IMR-90 (cell line): ENCODE measurements around the gene ZNF763. TPM values are rescaled to one million over a fixed set of nuclear protein-coding genes. Genes with fewer than 3 reads are reported as not detected.

ENCODE experiments used
- ATAC-seq: fragments of 200-7000 bp; cut with Tn5 transposase; 2 replicates; pipeline ENCODE4 v1.9.1; 2020; ENCODE audit warnings: low read depth, mild to moderate bottlenecking, moderate library complexity
- BruUV-seq: library from RNA; stranded (reverse); fragments of 400-500 nt; replicated peaks from 2 replicates; lab custom pipeline; 2021; lab: Mats Ljungman, UMichigan
- CTCF ChIA-PET: fragments of 300-600 bp; formaldehyde crosslinking; extraction: SDS; loops from one replicate; lab custom pipeline; 2021; ENCODE audit warnings: antibody characterized with exemption; lab: Yijun Ruan, JAX
- POLR2A ChIA-PET: fragments of 300-600 bp; sonication (Branson Sonifier 250); formaldehyde crosslinking; loops from one replicate; lab custom pipeline; 2022; ENCODE audit warnings: antibody characterized with exemption; ENCODE audit not compliant: unreplicated experiment; lab: Charles Lee
- DNase-seq: peaks from one replicate; pipeline ENCODE4 v3.0.0; 2013
- H2AFZ ChIP-seq: replicated peaks from 2 replicates; pipeline ENCODE3; 2013; ENCODE audit warnings: low read length, mild to moderate bottlenecking; ENCODE audit not compliant: poor library complexity
- H2AK5ac ChIP-seq: 2 replicates; pipeline ENCODE4 v1.6.1; 2013; ENCODE audit warnings: low read depth, low read length, inconsistent platforms
- H2AK9ac ChIP-seq: replicated peaks from 2 replicates; pipeline ENCODE3; 2013; ENCODE audit warnings: mild to moderate bottlenecking, low read depth, low read length, moderate library complexity; ENCODE audit not compliant: poor library complexity
- H2BK120ac ChIP-seq: 2 replicates; pipeline ENCODE4 v1.6.1; 2013; ENCODE audit warnings: low read depth, low read length, inconsistent platforms
- H2BK15ac ChIP-seq: 3 replicates; pipeline ENCODE4 v1.6.1; 2013; ENCODE audit warnings: low read depth, low read length, inconsistent platforms
- H2BK20ac ChIP-seq: 2 replicates; pipeline ENCODE4 v1.6.1; 2013; ENCODE audit warnings: low read depth, mild to moderate bottlenecking, inconsistent platforms, low read length, moderate library complexity
- H2BK5ac ChIP-seq: 2 replicates; pipeline ENCODE4 v1.6.1; 2013; ENCODE audit warnings: mild to moderate bottlenecking, low read depth, low read length, inconsistent platforms; ENCODE audit not compliant: poor library complexity, severe bottlenecking
- H3K14ac ChIP-seq: replicated peaks from 2 replicates; pipeline ENCODE4 v1.6.1; 2013; ENCODE audit warnings: low read depth, low read length, inconsistent platforms
- H3K18ac ChIP-seq: 2 replicates; pipeline ENCODE4 v1.6.1; 2013; ENCODE audit warnings: low read depth, low read length, control low read depth
- H3K23ac ChIP-seq: 2 replicates; pipeline ENCODE4 v1.6.1; 2013; ENCODE audit warnings: low read depth, low read length, inconsistent platforms
- H3K27ac ChIP-seq: 2 replicates; pipeline ENCODE4 v1.5.1; 2013; ENCODE audit warnings: mild to moderate bottlenecking, control low read depth, low read length; ENCODE audit not compliant: insufficient read depth
- H3K27me3 ChIP-seq: 2 replicates; pipeline ENCODE4 v1.6.1; 2013; ENCODE audit warnings: low read length; ENCODE audit not compliant: control insufficient read depth, insufficient read depth
- H3K36me3 ChIP-seq: 2 replicates; pipeline ENCODE4 v1.6.1; 2013; ENCODE audit warnings: low read length, mixed read lengths; ENCODE audit not compliant: control insufficient read depth, insufficient read depth
- H3K4ac ChIP-seq: 2 replicates; pipeline ENCODE4 v1.6.1; 2013; ENCODE audit warnings: low read depth, low read length, inconsistent platforms
- H3K4me1 ChIP-seq: 2 replicates; pipeline ENCODE4 v1.6.1; 2013; ENCODE audit warnings: low read length, mixed read lengths; ENCODE audit not compliant: control insufficient read depth, insufficient read depth
- H3K4me2 ChIP-seq: 2 replicates; pipeline ENCODE4 v1.6.1; 2013; ENCODE audit warnings: low read depth, mild to moderate bottlenecking, control low read depth, low read length, moderate library complexity
- H3K4me3 ChIP-seq: 2 replicates; pipeline ENCODE4 v1.5.1; 2013; ENCODE audit warnings: low read depth, mild to moderate bottlenecking, control low read depth, low read length, moderate library complexity; ENCODE audit not compliant: insufficient read depth
- H3K56ac ChIP-seq: 2 replicates; pipeline ENCODE4 v1.6.1; 2013; ENCODE audit warnings: low read length, inconsistent platforms; ENCODE audit not compliant: insufficient read depth; ENCODE audit errors: extremely low read depth
- H3K79me1 ChIP-seq, 2 experiments: 2 replicates each; pipeline ENCODE4 v1.6.1; 2013; ENCODE audit warnings: low read length in 2 of 2, inconsistent platforms in 1 of 2, low read depth in 1 of 2
- H3K9ac ChIP-seq: 2 replicates; pipeline ENCODE4 v1.6.1; 2013; ENCODE audit warnings: low read depth, low read length, control low read depth
- H3K9me1 ChIP-seq: 2 replicates; pipeline ENCODE4 v1.6.1; 2013; ENCODE audit warnings: low read length, inconsistent platforms; ENCODE audit not compliant: insufficient read depth
- H3K9me3 ChIP-seq: 2 replicates; pipeline ENCODE4 v1.6.1; 2013; ENCODE audit warnings: low read length; ENCODE audit not compliant: control insufficient read depth, insufficient read depth
- H4K20me1 ChIP-seq: 2 replicates; pipeline ENCODE4 v1.6.1; 2013; ENCODE audit warnings: low read length, inconsistent platforms; ENCODE audit not compliant: insufficient read depth
- H4K5ac ChIP-seq: 2 replicates; pipeline ENCODE4 v1.6.1; 2013; ENCODE audit warnings: mild to moderate bottlenecking, low read depth, low read length, control low read depth
- H4K8ac ChIP-seq, 2 experiments: 2 replicates each; pipeline ENCODE4 v1.6.1; 2013; ENCODE audit warnings: low read depth in 2 of 2, low read length in 2 of 2, control low read depth in 1 of 2, inconsistent platforms in 1 of 2
- H4K91ac ChIP-seq: 2 replicates; pipeline ENCODE4 v1.6.1; 2013; ENCODE audit warnings: low read depth, low read length, inconsistent platforms; ENCODE audit not compliant: insufficient read depth
- MAZ ChIP-seq: IDR thresholded peaks from 2 replicates; pipeline ENCODE4 v1.6.1; 2012; ENCODE audit warnings: low read depth, mild to moderate bottlenecking, low read length, improper control_type of control experiment, moderate library complexity, borderline replicate concordance
- MXI1 ChIP-seq: IDR thresholded peaks from 2 replicates; pipeline ENCODE4 v1.6.1; 2012; ENCODE audit warnings: low read depth, mild to moderate bottlenecking, low read length, moderate library complexity, borderline replicate concordance
- WGBS, 2 experiments: methylation state at CpG; one replicate each; pipeline versions ENCODE4 v1.1.5 to v1.1.7; 2013; ENCODE audit warnings: missing lambda C conversion rate in 2 of 2; ENCODE audit not compliant: insufficient read length in 1 of 2; ENCODE audit errors: extremely low coverage in 2 of 2; 5-methylcytosine and 5-hydroxymethylcytosine counted together
- dilution Hi-C: fragments of 300-500 bp; cut with HindIII; formaldehyde crosslinking; loops from one replicate; pipeline ENCODE4 v1.14.3; 2018; ENCODE audit warnings: low sequenced_read_pairs; ENCODE audit not compliant: unreplicated experiment
- in situ Hi-C: fragments of 300-500 bp; cut with MboI; formaldehyde crosslinking; loops from 3 replicates; pipeline ENCODE4 v1.14.3; 2019; ENCODE audit warnings: low sequenced_read_pairs, inconsistent platforms, mixed read lengths
- intact Hi-C: fragments of 100-400 bp; cut with micrococcal nuclease; formaldehyde crosslinking; loops from 2 replicates; pipeline ENCODE4 v1.10.0; 2022
- polyA plus RNA-seq, 3 experiments: library from polyadenylated mRNA; depleted of rRNA; stranded (reverse); fragments of >200 nt; gene quantifications; 2 replicates each; pipeline ENCODE4 v1.2.3, GENCODE V29; 2012; ENCODE audit warnings: low replicate concordance in 1 of 3
- total RNA-seq: library from RNA; depleted of rRNA; stranded (reverse); fragments of >200 nt; gene quantifications from 2 replicates; pipeline ENCODE4 v1.2.3, GENCODE V29; 2012

The ZNF763 gene
- total and polyA plus RNA-seq, 2 of the 4 experiments (the other 2 are of a cell fraction) = 0.90 to 0.94 TPM

DNA sequence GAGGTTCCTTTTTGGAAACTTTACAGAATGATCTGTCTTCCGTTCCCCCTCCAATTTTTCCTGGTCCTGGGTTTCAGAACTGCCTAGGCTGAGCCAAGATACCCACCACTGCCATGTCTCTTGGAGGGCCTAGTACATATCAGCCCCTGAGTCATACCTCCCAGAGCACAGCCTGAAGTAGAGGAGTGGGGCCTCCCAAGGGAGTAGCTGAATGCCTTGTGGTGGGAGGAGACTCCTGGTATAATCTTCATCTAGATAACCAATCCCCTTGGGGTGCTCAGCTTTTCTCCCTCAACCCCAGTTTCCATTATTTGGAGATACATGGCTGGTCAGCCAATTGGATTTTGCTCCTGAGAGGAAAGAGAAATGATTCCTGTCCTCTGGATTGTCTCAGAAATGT is 30.3 kb downstream of the ZNF763 start:
- Histone ChIP-seq H3K9me3 (no peaks in the 10 kb centered on the region), H2AK5ac (no peak overlapping the region), H3K14ac (no peak overlapping the region), H3K4me2 (no peak overlapping the region), H2AK9ac (no peak overlapping the region), H2BK120ac (no peak overlapping the region), H3K27me3 (no peaks in the 10 kb centered on the region), H3K4ac (no peak overlapping the region), H3K4me3 (no peak overlapping the region), H3K9ac (no peak overlapping the region), H4K91ac (no peak overlapping the region), H3K56ac (no peak overlapping the region), H3K27ac (no peak overlapping the region), H2AFZ (no peak overlapping the region), H3K79me1 (peaks cover 27 to 41% of the 10 kb centered on the region in 2 experiments), H4K5ac (no peak overlapping the region), H3K23ac (no peak overlapping the region), H3K18ac (no peak overlapping the region), H2BK15ac (no peak overlapping the region), H3K36me3 (peaks cover 1% of the 10 kb centered on the region; the same call in 1 of the 2 replicates), H4K20me1 (peaks cover 3% of the 10 kb centered on the region), H2BK5ac (peak overlapping the region; percentile 23), H3K4me1 (peaks cover 2% of the 10 kb centered on the region), H4K8ac (no peak overlapping the region), H2BK20ac (no peak overlapping the region), H3K9me1 (no peaks in the 10 kb centered on the region)
- no CpG with 5 or more reads among the region's 1 CpG for WGBS, 2 experiments
- BruUV-seq = no TSS peak
- dilution Hi-C loops = no loop called here
- DNase-seq (peak; percentile 51), ATAC-seq (peak; percentile 82)
- in situ Hi-C loops = no loop called here
- TF ChIP-seq MAZ (0 out of 2 replicates have a peak, but pooled peaks have one; percentile 15), MXI1 (no peak)
- ChIA-PET CTCF (no interaction called here), POLR2A (interaction anchor here (0.7 kb wide), 1 partner anchor 71 kb away, joined by 6 read pairs; no protein-coding TSS in a partner anchor)
- intact Hi-C loops = no loop called here
